Subcutaneous adipose tissue (tissue), 4 donors: ENCODE measurements around the gene HOXC4. TPM values are rescaled to one million over a fixed set of nuclear protein-coding genes. Genes with fewer than 3 reads are reported as not detected.

Source experiments
- total RNA-seq, 4 donors: library from RNA; depleted of rRNA; stranded (reverse); fragments of >200 nt; gene quantifications; one replicate each; pipeline ENCODE4 v1.1.0, GENCODE V29; 2016
- TF ChIP-seq, protein P1 (sequence below): fragments of 450-650 bp; IDR thresholded peaks from one replicate; pipeline ENCODE4 v1.5.1; 2016; ENCODE audit warnings: low read depth, mild to moderate bottlenecking, control low read depth, antibody characterized with exemption, moderate library complexity

HOXC4 gene
- 1 to 10 TPM; 1.1 to 3.5 (median 2.1) TPM for total RNA-seq

DNA sequence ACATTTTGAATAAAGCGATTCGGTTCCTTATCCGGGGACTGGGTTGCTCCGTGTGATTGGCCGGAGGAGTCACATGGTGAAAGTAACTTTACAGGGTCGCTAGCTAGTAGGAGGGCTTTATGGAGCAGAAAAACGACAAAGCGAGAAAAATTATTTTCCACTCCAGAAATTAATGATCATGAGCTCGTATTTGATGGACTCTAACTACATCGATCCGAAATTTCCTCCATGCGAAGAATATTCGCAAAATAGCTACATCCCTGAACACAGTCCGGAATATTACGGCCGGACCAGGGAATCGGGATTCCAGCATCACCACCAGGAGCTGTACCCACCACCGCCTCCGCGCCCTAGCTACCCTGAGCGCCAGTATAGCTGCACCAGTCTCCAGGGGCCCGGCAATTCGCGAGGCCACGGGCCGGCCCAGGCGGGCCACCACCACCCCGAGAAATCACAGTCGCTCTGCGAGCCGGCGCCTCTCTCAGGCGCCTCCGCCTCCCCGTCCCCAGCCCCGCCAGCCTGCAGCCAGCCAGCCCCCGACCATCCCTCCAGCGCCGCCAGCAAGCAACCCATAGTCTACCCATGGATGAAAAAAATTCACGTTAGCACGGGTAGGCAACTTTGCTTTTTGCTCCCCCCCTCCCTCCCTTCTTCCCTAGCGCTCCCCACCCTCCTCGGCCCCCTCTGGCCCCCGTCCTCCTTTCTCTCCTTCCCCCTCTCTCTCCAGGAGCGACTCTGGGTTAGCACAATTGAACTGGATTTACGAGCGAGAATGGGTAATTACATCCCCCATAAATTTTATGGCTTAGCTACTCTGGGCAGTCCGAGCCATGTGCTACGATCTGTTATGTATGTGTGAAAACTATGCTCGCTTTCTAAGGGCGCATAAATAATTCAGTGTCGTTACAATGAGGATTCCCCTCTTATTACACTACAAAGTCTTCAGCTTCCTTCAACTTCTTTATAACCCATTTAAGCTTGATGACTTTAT is at the start of gene HOXC4:
HOXC4 (plus strand) TSS at position 85 of the 991 bp plus-strand sequence; CDS start at position 173, 88 bp downstream.
- TF ChIP-seq, protein P1, sequence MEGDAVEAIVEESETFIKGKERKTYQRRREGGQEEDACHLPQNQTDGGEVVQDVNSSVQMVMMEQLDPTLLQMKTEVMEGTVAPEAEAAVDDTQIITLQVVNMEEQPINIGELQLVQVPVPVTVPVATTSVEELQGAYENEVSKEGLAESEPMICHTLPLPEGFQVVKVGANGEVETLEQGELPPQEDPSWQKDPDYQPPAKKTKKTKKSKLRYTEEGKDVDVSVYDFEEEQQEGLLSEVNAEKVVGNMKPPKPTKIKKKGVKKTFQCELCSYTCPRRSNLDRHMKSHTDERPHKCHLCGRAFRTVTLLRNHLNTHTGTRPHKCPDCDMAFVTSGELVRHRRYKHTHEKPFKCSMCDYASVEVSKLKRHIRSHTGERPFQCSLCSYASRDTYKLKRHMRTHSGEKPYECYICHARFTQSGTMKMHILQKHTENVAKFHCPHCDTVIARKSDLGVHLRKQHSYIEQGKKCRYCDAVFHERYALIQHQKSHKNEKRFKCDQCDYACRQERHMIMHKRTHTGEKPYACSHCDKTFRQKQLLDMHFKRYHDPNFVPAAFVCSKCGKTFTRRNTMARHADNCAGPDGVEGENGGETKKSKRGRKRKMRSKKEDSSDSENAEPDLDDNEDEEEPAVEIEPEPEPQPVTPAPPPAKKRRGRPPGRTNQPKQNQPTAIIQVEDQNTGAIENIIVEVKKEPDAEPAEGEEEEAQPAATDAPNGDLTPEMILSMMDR: no peak

DNA sequence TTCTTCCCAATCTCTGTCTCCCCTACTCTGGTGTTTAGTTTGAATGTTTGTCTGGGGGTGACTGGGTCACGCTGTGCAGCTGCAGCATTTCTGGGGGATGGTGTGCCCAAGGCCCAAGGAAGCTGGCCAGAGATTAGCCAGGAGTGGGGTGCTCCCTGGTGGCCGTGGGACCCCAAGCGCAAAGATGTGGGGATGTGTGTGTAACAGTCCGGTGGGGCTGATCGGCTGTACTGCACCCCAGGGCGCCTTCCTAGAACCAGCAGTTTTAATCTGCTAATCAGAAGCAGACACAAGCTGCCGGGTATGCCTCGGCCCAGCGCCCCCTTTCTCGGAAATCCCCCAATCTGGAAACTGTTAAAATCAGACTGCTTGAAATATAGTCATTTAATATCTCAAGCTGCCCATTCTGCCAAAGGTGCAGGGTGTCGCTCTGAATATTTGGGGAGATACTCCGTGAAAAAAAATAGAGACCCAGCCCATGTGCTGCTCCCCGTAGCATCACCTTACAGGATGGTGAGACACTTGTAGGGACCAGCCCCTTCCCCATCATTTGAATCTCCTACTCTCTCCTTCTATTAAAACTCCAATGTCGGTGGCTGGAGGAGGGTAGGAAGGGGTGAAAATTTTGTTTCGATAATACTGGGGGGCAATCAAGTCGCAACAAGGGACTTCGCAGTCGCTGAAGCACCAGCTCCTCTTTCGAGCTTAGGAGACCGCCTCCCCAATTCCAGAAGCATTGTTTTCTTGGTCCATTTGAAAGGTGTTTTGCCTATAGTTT is 49.4 kb upstream of the HOXC4 start:
- TF ChIP-seq, protein P1: no peak

DNA sequence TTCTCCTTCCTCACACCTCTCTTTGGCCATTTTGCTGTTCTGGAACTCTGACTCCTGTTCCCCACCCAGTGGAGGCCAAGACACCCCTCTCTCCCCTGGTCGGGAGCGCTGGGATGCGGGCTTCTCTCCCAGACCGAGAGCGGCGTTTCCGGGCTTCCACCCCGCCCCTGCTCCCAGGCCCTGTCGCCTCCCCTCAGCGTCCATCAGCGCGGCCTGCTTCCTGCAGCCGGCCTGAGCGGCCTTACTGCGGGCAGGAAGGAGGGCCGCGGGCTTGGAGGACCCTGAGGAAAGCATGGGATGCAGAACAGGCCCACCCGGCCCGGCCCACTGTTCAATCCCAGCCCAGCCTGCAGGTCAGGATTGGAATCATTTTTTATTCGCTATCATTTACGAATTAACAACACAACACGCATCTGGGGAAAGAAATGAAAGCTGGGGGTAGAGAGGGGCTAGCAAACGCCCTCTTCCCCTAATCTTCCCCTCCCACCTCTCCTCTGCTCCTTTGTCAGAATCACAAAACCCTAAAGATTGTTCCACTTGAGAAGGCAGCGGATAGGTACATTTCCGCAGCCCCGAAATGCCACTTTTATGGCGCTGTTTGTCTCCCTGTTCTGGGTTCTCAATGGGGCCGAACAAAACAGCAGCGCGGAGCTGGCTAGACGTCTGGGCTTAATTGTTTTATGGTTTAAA is 48.6 kb upstream of the HOXC4 start:
- TF ChIP-seq, protein P1: no peak

DNA sequence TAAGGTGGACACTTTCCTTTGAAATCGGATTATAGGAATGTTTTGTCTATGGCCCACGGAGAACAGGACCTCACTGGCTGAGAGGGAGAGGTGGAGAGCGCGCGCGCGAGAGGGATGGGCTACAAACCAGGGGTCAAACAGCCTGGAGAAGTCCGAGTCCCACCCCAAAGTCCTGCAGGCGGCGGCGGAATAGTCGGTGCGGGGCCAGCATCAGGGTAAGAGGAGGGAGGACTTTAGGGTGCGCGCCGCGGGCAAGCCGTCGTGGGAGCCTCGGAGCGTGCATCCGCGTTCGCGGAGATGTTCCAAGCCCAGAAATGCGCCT is 48.1 kb upstream of the HOXC4 start:
- TF ChIP-seq, protein P1: no peak

DNA sequence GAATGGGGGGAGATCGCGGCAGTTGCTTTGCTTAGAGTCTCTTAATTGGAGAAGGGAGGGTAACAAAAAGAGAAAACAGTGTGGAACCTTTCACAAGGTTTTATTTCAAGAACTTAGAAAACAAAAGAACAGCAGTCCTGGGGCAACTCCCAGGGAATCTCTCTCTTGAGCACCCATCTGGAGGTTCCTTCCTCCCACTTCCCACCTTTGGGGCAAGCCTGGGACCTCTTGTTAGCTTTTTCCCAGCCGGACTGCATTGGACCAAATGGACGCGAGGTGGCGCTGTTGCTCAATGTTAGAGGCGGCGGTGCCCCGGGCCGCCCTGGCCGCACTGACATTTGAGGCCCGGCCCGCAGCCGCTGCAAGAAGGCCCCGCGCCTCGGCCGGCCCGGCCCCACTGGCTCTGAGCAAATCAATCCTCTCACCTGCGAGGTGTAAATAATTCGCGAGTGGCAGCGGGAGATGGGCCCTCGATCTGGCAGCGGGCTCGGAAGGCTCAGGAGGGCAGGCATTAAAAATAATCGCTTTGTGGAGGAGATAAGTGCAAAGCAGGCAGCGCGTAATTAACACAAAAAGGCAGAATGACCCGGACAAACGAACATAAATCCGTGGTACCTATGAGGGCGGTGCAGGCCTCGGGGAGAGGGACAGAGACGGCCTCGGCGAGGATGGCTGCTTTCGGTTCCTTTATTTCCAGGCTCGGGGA is 47.6 kb upstream of the HOXC4 start:
- TF ChIP-seq, protein P1: no peak

DNA sequence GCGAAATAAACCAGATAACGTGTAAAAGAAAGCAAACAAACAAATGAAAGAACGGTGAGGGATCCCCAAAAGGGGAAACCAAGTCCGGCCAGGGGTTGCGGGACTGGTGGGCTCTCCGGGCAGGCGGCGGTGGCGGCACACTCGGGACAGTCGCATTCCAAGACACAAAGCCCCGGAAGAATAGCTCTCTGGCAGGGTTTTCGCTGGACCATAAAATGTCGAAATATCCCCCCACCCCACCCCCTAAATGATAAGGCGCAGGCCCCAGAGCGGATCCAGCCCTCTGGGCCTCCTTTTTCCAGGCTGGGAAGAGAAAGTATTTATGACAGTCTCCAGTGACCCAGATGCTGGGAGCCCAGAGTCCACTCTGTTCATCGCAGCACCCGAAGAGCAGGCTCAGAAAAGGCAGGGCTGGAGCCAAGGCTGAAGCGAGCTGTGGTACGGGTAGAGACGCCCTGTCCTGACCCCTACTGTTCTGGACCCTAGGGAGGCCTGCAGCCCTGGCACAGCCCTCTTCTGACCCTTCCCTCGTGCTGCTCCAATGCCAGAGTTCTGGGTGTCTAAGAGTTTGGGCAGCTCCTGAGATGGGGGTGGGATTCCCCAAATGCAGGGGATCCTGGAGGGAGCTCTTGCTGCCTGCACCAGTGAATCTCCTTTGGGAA is 46.9 kb upstream of the HOXC4 start:
- TF ChIP-seq, protein P1: no peak
